Lower lobe of right lung (tissue), 2 donors: Measurements from ENCODE around the gene DNAI4. TPM values are rescaled to one million over a fixed set of nuclear protein-coding genes. Genes with fewer than 3 reads are reported as not detected.
"Not testable (repeated sequence)": the region's sequence is repeated elsewhere in the genome, so short reads cannot be mapped to it uniquely, and the experiment has no call there.

ENCODE experiments used
- ATAC-seq, 2 donors: fragments of 200-7000 bp; cut with Tn5 transposase; one replicate each; pipeline ENCODE4 v1.9.1; 2020 to 2022; ENCODE audit warnings: mild to moderate bottlenecking in 2 of 2, moderate library complexity in 2 of 2
- DNase-seq: peaks from one replicate; pipeline ENCODE4 v3.0.0-alpha.2; 2020
- H3K27ac ChIP-seq: fragments of 200-600 bp; one replicate; pipeline ENCODE4 v1.8.0; 2022
- H3K27me3 ChIP-seq: fragments of 200-600 bp; one replicate; pipeline ENCODE4 v1.8.0; 2022; ENCODE audit warnings: low read depth
- H3K36me3 ChIP-seq: fragments of 200-600 bp; one replicate; pipeline ENCODE4 v1.8.0; 2022; ENCODE audit warnings: mild to moderate bottlenecking
- H3K4me1 ChIP-seq: fragments of 200-600 bp; one replicate; pipeline ENCODE4 v1.8.0; 2022
- H3K4me3 ChIP-seq: fragments of 200-600 bp; one replicate; pipeline ENCODE4 v1.8.0; 2022; ENCODE audit warnings: mild to moderate bottlenecking
- H3K9me3 ChIP-seq: fragments of 200-600 bp; one replicate; pipeline ENCODE4 v1.8.0; 2022
- intact Hi-C: fragments of 100-400 bp; cut with DNase I; formaldehyde crosslinking; loops from one replicate; pipeline ENCODE4 v1.11.0; 2022
- total RNA-seq: library from RNA; stranded (reverse); fragmentation: NEBNext Ultra II Directional; extraction: Animal tissue kit (Norgen Biotek cat#: 25700); gene quantifications from one replicate; pipeline ENCODE4 v1.2.1, GENCODE V29; 2021
- TF ChIP-seq, protein P1 (sequence below): fragments of 200-600 bp; IDR thresholded peaks from one replicate; pipeline ENCODE4 v1.8.0; 2022; ENCODE audit warnings: antibody characterized with exemption, mild to moderate bottlenecking
- donor health status: DM: no; HTN: yes; CAD: no; lungs with severe emphysema.

The DNAI4 gene
- total RNA-seq, 1 donor from 2014 or later, result 19.9 TPM

DNA sequence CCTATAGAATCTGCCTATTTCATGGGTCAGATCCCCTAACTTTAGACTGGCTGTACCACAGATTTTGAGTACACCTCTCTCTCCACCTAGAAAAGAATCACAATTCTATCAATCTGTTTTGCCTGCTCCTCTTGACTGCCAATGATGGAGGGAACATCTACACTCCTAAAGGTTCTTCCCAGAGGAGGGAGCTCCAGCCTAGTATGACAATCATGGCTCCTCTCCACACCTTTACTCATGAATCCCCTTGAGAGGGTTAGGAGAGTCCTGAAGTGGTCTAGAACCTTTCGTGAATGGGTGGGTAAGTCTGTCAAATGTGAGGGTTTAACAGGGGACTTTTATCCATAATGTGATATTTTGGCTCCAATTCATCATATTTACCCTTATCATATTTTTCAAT lies 48.0 kb downstream of the DNAI4 start:
- no peak for DNase-seq
- no peaks in the 10 kb centered on the region for H3K4me1 ChIP-seq
- H3K36me3 ChIP-seq, result no peaks in the 10 kb centered on the region
- no peak overlapping the region for H3K27ac ChIP-seq
- peaks cover 7% of the 10 kb centered on the region for H3K9me3 ChIP-seq
- intact Hi-C loops, result no loop called here
- H3K27me3 ChIP-seq, result no peaks in the 10 kb centered on the region
- TF ChIP-seq, protein P1, sequence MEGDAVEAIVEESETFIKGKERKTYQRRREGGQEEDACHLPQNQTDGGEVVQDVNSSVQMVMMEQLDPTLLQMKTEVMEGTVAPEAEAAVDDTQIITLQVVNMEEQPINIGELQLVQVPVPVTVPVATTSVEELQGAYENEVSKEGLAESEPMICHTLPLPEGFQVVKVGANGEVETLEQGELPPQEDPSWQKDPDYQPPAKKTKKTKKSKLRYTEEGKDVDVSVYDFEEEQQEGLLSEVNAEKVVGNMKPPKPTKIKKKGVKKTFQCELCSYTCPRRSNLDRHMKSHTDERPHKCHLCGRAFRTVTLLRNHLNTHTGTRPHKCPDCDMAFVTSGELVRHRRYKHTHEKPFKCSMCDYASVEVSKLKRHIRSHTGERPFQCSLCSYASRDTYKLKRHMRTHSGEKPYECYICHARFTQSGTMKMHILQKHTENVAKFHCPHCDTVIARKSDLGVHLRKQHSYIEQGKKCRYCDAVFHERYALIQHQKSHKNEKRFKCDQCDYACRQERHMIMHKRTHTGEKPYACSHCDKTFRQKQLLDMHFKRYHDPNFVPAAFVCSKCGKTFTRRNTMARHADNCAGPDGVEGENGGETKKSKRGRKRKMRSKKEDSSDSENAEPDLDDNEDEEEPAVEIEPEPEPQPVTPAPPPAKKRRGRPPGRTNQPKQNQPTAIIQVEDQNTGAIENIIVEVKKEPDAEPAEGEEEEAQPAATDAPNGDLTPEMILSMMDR, result no peak
- H3K4me3 ChIP-seq, result no peak overlapping the region
- no peak for ATAC-seq

DNA sequence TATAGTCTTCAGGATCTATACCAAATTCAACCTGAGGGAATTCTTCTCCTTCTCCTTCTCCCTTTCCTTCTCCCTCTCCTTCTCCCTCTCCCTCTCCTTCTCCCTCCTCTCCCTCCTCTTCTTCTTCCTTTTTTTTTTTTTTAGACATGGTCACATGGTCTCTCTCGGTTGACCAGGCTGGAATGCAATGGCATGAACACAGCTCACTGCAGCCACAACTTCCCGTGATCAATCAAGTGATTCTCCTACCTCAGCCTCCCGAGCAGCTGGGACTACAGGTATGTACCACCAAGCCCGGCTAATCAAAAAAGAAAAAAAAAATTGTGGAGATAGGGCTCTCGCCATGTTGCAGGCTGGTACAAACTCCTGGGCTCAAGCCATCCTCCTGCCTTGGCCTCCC lies 51.5 kb downstream of the DNAI4 start:
- intact Hi-C loops, result no loop called here
- ATAC-seq (no peak), DNase-seq (no peak)
- peaks cover under 1% of the 10 kb centered on the region for H3K9me3 ChIP-seq
- no peak overlapping the region for H3K4me3 ChIP-seq
- TF ChIP-seq, protein P1, result no peak
- H3K27me3 ChIP-seq, result no peaks in the 10 kb centered on the region
- no peaks in the 10 kb centered on the region for H3K36me3 ChIP-seq
- H3K4me1 ChIP-seq, result no peaks in the 10 kb centered on the region
- H3K27ac ChIP-seq, result no peak overlapping the region

DNA sequence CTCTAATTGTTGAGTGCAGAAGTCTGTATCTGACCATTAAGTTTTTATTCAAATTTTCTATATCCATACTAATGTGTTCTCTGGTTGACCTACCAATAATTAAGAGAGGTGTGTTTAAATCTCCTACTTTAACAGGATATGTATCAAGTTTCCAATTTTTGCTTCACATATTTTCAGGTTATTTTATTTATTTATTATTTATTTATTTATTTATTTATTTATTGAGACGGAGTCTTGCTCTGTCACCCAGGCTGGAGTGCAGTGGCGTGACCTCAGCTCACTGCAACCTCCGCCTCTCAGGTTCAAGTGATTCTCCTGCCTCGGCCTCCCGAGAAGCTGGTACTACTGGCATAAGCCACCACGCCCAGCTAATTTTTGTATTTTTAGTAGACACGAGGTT lies 52.6 kb downstream of the DNAI4 start:
- DNase-seq, H3K36me3 ChIP-seq, intact Hi-C loops: not testable (repeated sequence)

DNA sequence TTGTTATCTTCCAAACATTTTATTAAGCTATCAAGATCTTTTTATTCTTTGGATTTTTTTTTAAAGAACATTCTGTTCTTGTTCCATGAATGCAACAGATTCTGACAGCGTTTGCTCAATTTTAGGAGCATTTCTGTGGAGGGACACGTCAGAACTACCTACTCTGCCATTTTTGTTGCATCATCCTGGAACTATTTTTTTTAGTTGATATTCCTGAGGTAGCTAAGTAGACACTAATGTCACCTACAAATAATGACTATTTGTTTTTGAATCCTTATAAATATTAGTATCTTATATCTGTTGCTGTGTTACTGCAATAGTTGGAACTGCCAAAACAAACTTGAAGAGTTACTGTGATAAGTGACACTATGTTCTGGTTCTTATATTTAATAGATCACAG lies 57.2 kb downstream of the DNAI4 start:
- no peaks in the 10 kb centered on the region for H3K27me3 ChIP-seq
- ATAC-seq, result no peak
- H3K27ac ChIP-seq, result no peak overlapping the region
- intact Hi-C loops, result no loop called here
- H3K9me3 ChIP-seq, result no peaks in the 10 kb centered on the region
- TF ChIP-seq, protein P1, result no peak
- H3K4me3 ChIP-seq, result no peak overlapping the region
- DNase-seq, result no peak
- no peaks in the 10 kb centered on the region for H3K4me1 ChIP-seq
- H3K36me3 ChIP-seq, result no peaks in the 10 kb centered on the region

More for the DNA sequence above, 52.6 kb downstream of the DNAI4 start:
- not testable (repeated sequence) for ATAC-seq, H3K9me3 ChIP-seq, H3K27ac ChIP-seq, H3K4me1 ChIP-seq, H3K27me3 ChIP-seq, H3K4me3 ChIP-seq

DNA sequence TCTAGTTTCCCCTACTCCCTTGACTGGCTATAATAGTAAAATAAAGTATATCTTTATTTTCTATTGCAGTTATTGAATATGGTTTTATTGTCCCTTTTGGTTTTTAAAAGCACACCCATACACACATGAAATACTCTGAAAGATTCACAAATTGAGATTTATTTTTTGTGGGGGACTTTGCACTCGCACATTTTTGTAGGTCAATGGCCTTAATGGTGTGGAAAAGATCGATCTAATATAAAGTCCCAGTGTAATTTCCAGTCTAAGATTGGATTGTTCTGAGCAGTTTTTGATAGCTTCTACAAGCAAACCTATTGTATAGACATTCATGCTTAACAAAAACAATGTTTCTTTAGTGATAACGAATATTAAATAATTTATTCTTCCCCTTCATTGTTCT lies 64.1 kb downstream of the DNAI4 start:
- Histone ChIP-seq H3K4me3 (no peak overlapping the region), H3K27ac (no peak overlapping the region), H3K27me3 (no peaks in the 10 kb centered on the region), H3K4me1 (no peaks in the 10 kb centered on the region), H3K36me3 (no peaks in the 10 kb centered on the region), H3K9me3 (no peaks in the 10 kb centered on the region)
- TF ChIP-seq, protein P1, result no peak
- no peak for DNase-seq
- ATAC-seq, result no peak
- intact Hi-C loops, result no loop called here

DNA sequence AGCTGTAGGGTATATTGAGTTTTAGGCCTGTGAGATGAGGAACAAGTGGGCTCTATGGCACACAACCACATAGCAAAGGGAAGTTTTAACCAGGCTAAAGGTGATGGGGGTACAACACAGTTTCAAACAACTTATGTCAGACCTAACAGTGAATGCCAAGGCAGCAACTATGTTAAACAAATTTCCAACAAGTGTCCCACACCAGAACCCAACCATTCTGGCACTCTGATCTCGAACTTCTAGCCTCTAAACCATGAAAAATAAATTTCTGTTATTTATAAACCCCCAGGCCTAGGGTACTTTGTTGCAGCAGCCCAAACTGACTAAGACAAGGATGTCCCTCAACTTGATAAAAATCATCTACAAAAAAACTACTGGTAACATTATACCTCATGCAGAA lies 71.3 kb downstream of the DNAI4 start:
- H3K27ac ChIP-seq, result no peak overlapping the region
- no peaks in the 10 kb centered on the region for H3K4me1 ChIP-seq
- H3K36me3 ChIP-seq, result no peaks in the 10 kb centered on the region
- DNase-seq (no peak), ATAC-seq (no peak)
- H3K9me3 ChIP-seq, result no peaks in the 10 kb centered on the region
- TF ChIP-seq, protein P1, result no peak
- H3K27me3 ChIP-seq, result no peaks in the 10 kb centered on the region
- no peak overlapping the region for H3K4me3 ChIP-seq
- intact Hi-C loops, result no loop called here
